ENCODE results near the gene EXOC6.

- TF ChIP-seq POLR2A (IDR thresholded peaks at IDR 0.05) (no peak), CTCF (IDR thresholded peaks at IDR 0.05 in 8 of 11, conservative IDR thresholded peaks at IDR 0.05 in 3 of 11) (no peak)
Observed at GRCh38 chr10:92829042-92829785, 19.1 kb upstream of the EXOC6 start.
